ENCODE measurements around the gene CPZ.

CPZ gene

GRCh38 chr4:8599091-8599460, 6.5 kb downstream of the CPZ start:
- no peak for DNase-seq (ENCODE audit: low spot score)
- Histone ChIP-seq H3K14ac (ENCODE audit: low read length) (no peak overlapping the region), H3K4ac (ENCODE audit: low read length) (no peak overlapping the region), H2BK5ac (ENCODE audit: low read length) (no peak overlapping the region), H3K4me3 (ENCODE audit: low read length in 2 of 2) (no peak overlapping the region), H3K18ac (ENCODE audit: low read length) (peak overlapping the region; percentile 63), H3K9ac (ENCODE audit: low read depth, low read length, poor library complexity) (peak overlapping the region; percentile 53), H2AK5ac (ENCODE audit: low read depth, low read length) (no peak overlapping the region), H3K9me3 (replicated peaks in 1 of 2; ENCODE audit: control insufficient read depth in 2 of 2, insufficient read depth in 1 of 2, low read depth in 1 of 2, low read length in 2 of 2) (no peaks in the 10 kb centered on the region), H2BK120ac (ENCODE audit: low read depth, low read length) (no peak overlapping the region), H3K4me1 (ENCODE audit: control insufficient read depth in 2 of 2, insufficient read depth in 1 of 2, low read depth in 1 of 2, low read length in 2 of 2) (peaks cover 0 to 2% of the 10 kb centered on the region in 2 donors), H3K36me3 (replicated peaks in 1 of 2; ENCODE audit: control insufficient read depth in 2 of 2, insufficient read depth in 2 of 2, low read length in 2 of 2) (no peaks in the 10 kb centered on the region), H3K27ac (replicated peaks; ENCODE audit: low read length) (no peak overlapping the region), H4K8ac (ENCODE audit: low read depth, low read length) (no peak overlapping the region), H4K91ac (ENCODE audit: low read depth, low read length, poor library complexity) (no peak overlapping the region), H3K27me3 (ENCODE audit: control insufficient read depth in 3 of 3, insufficient read depth in 3 of 3, low read depth in 1 of 3, low read length in 3 of 3) (peaks cover 0 to 42% (median under 1%) of the 10 kb centered on the region in 3 experiments), H2AFZ (ENCODE audit: low read length) (no peak overlapping the region), H3K23ac (ENCODE audit: low read depth, low read length, poor library complexity) (no peak overlapping the region), H2BK12ac (ENCODE audit: low read length) (no peak overlapping the region), H3K4me2 (ENCODE audit: insufficient read depth, low read length, poor library complexity, severe bottlenecking) (no peak overlapping the region), H3K79me1 (ENCODE audit: low read depth, low read length) (peaks cover 4% of the 10 kb centered on the region), H2BK15ac (ENCODE audit: low read length) (no peak overlapping the region)
- WGBS, 2 donors (ENCODE audit: extremely low coverage in 2 of 2, insufficient read length in 2 of 2, insufficient replicate concordance in 1 of 2), result no CpG with 5 or more reads among the region's 8 CpGs

DNA sequence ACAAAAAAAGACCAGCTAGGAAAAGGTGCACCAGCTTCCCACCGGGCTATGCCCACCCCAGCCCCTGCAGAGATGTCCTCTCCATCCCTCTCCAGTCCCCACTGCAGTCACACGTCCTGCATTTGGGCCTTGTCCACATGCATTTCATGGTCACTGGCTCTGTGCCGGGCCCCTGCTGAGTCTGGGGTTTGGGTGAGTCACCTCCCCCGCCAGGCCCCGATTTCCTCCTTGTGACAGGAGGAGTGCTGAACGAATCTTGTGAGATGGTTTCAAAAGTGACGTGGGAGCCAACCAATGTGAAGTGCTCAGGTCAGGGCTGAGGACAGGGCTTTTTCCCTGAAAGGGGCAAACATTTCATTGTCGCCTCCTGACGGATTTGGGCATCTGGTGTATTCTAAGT, 7.1 kb downstream of the CPZ start:
- WGBS, 2 donors (ENCODE audit: extremely low coverage in 2 of 2, insufficient read length in 2 of 2, insufficient replicate concordance in 1 of 2), result no CpG with 5 or more reads among the region's 9 CpGs
- no peaks in the 10 kb centered on the region for H3K9me3 ChIP-seq (replicated peaks in 1 of 2; ENCODE audit: control insufficient read depth in 2 of 2, insufficient read depth in 1 of 2, low read depth in 1 of 2, low read length in 2 of 2)
- no peak for DNase-seq (ENCODE audit: low spot score)
- H2BK5ac ChIP-seq (ENCODE audit: low read length), result no peak overlapping the region
- H3K27ac ChIP-seq (replicated peaks; ENCODE audit: low read length), result no peak overlapping the region
- H3K14ac ChIP-seq (ENCODE audit: low read length), result no peak overlapping the region
- no peak overlapping the region for H4K91ac ChIP-seq (ENCODE audit: low read depth, low read length, poor library complexity)
- H3K27me3 ChIP-seq (ENCODE audit: control insufficient read depth in 3 of 3, insufficient read depth in 3 of 3, low read depth in 1 of 3, low read length in 3 of 3), result peaks cover 0 to 38% (median 0%) of the 10 kb centered on the region in 3 experiments
- H3K4ac ChIP-seq (ENCODE audit: low read length), result no peak overlapping the region
- no peak overlapping the region for H4K8ac ChIP-seq (ENCODE audit: low read depth, low read length)
- no peak overlapping the region for H2BK15ac ChIP-seq (ENCODE audit: low read length)
- H3K9ac ChIP-seq (ENCODE audit: low read depth, low read length, poor library complexity), result no peak overlapping the region
- H3K4me2 ChIP-seq (ENCODE audit: insufficient read depth, low read length, poor library complexity, severe bottlenecking), result no peak overlapping the region
- peaks cover 4% of the 10 kb centered on the region for H3K79me1 ChIP-seq (ENCODE audit: low read depth, low read length)
- no peak overlapping the region for H2BK120ac ChIP-seq (ENCODE audit: low read depth, low read length)
- H3K23ac ChIP-seq (ENCODE audit: low read depth, low read length, poor library complexity), result no peak overlapping the region
- no peak overlapping the region for H3K18ac ChIP-seq (ENCODE audit: low read length)
- H2BK12ac ChIP-seq (ENCODE audit: low read length), result no peak overlapping the region
- H2AFZ ChIP-seq (ENCODE audit: low read length), result no peak overlapping the region
- H3K4me1 ChIP-seq (ENCODE audit: control insufficient read depth in 2 of 2, insufficient read depth in 1 of 2, low read depth in 1 of 2, low read length in 2 of 2), result no peaks in the 10 kb centered on the region
- H3K4me3 ChIP-seq (ENCODE audit: low read length in 2 of 2), result no peak overlapping the region
- no peaks in the 10 kb centered on the region for H3K36me3 ChIP-seq (replicated peaks in 1 of 2; ENCODE audit: control insufficient read depth in 2 of 2, insufficient read depth in 2 of 2, low read length in 2 of 2)
- H2AK5ac ChIP-seq (ENCODE audit: low read depth, low read length), result no peak overlapping the region

- H4K91ac ChIP-seq (ENCODE audit: low read depth, low read length, poor library complexity), result no peak overlapping the region
- DNase-seq (ENCODE audit: low spot score), result no peak
- H2BK120ac ChIP-seq (ENCODE audit: low read depth, low read length), result no peak overlapping the region
- no peak overlapping the region for H2AFZ ChIP-seq (ENCODE audit: low read length)
- peak overlapping the region; percentile 77 for H2BK12ac ChIP-seq (ENCODE audit: low read length)
- H3K14ac ChIP-seq (ENCODE audit: low read length), result peak overlapping the region; percentile 85
- peaks cover 0 to 38% (median 0%) of the 10 kb centered on the region in 3 experiments for H3K27me3 ChIP-seq (ENCODE audit: control insufficient read depth in 3 of 3, insufficient read depth in 3 of 3, low read depth in 1 of 3, low read length in 3 of 3)
- no peak overlapping the region for H2BK5ac ChIP-seq (ENCODE audit: low read length)
- no peak overlapping the region for H4K8ac ChIP-seq (ENCODE audit: low read depth, low read length)
- H3K4ac ChIP-seq (ENCODE audit: low read length), result no peak overlapping the region
- WGBS, 2 donors (ENCODE audit: extremely low coverage in 2 of 2, insufficient read length in 2 of 2, insufficient replicate concordance in 1 of 2), result no CpG with 5 or more reads among the region's 13 CpGs
- peak overlapping the region; percentile 46 for H3K23ac ChIP-seq (ENCODE audit: low read depth, low read length, poor library complexity)
- no peak overlapping the region for H2BK15ac ChIP-seq (ENCODE audit: low read length)
- peaks cover 4% of the 10 kb centered on the region for H3K79me1 ChIP-seq (ENCODE audit: low read depth, low read length)
- H3K27ac ChIP-seq (replicated peaks; ENCODE audit: low read length), result no peak overlapping the region
- no peak overlapping the region for H3K4me3 ChIP-seq (ENCODE audit: low read length in 2 of 2)
- no peaks in the 10 kb centered on the region for H3K9me3 ChIP-seq (replicated peaks in 1 of 2; ENCODE audit: control insufficient read depth in 2 of 2, insufficient read depth in 1 of 2, low read depth in 1 of 2, low read length in 2 of 2)
- H3K9ac ChIP-seq (ENCODE audit: low read depth, low read length, poor library complexity), result no peak overlapping the region
- H3K4me2 ChIP-seq (ENCODE audit: insufficient read depth, low read length, poor library complexity, severe bottlenecking), result no peak overlapping the region
- no peak overlapping the region for H2AK5ac ChIP-seq (ENCODE audit: low read depth, low read length)
- H3K36me3 ChIP-seq (replicated peaks in 1 of 2; ENCODE audit: control insufficient read depth in 2 of 2, insufficient read depth in 2 of 2, low read length in 2 of 2), result no peaks in the 10 kb centered on the region
- peak overlapping the region; percentile 71 for H3K18ac ChIP-seq (ENCODE audit: low read length)
- H3K4me1 ChIP-seq (ENCODE audit: control insufficient read depth in 2 of 2, insufficient read depth in 1 of 2, low read depth in 1 of 2, low read length in 2 of 2), result no peaks in the 10 kb centered on the region
These were observed 7.7 kb downstream of the CPZ start for GRCh38 chr4:8600266-8600665.

GRCh38 chr4:8600686-8601085, 8.1 kb downstream of the CPZ start:
- Histone ChIP-seq H3K4me2 (ENCODE audit: insufficient read depth, low read length, poor library complexity, severe bottlenecking) (no peak overlapping the region), H3K4me3 (ENCODE audit: low read length in 2 of 2) (no peak overlapping the region), H2BK12ac (ENCODE audit: low read length) (peak overlapping the region; percentile 77), H2BK5ac (ENCODE audit: low read length) (no peak overlapping the region), H3K9me3 (replicated peaks in 1 of 2; ENCODE audit: control insufficient read depth in 2 of 2, insufficient read depth in 1 of 2, low read depth in 1 of 2, low read length in 2 of 2) (no peaks in the 10 kb centered on the region), H2AFZ (ENCODE audit: low read length) (no peak overlapping the region), H3K36me3 (replicated peaks in 1 of 2; ENCODE audit: control insufficient read depth in 2 of 2, insufficient read depth in 2 of 2, low read length in 2 of 2) (no peaks in the 10 kb centered on the region), H3K4ac (ENCODE audit: low read length) (no peak overlapping the region), H3K18ac (ENCODE audit: low read length) (peak overlapping the region; percentile 36), H3K27ac (replicated peaks; ENCODE audit: low read length) (no peak overlapping the region), H3K9ac (ENCODE audit: low read depth, low read length, poor library complexity) (peak overlapping the region; percentile 74), H2BK15ac (ENCODE audit: low read length) (peak overlapping the region; percentile 26), H4K8ac (ENCODE audit: low read depth, low read length) (peak overlapping the region; percentile 76), H3K14ac (ENCODE audit: low read length) (peak overlapping the region; percentile 85), H3K79me1 (ENCODE audit: low read depth, low read length) (peaks cover 4% of the 10 kb centered on the region), H4K91ac (ENCODE audit: low read depth, low read length, poor library complexity) (no peak overlapping the region), H3K27me3 (ENCODE audit: control insufficient read depth in 3 of 3, insufficient read depth in 3 of 3, low read depth in 1 of 3, low read length in 3 of 3) (peaks cover 0 to 38% (median 0%) of the 10 kb centered on the region in 3 experiments), H3K23ac (ENCODE audit: low read depth, low read length, poor library complexity) (peak overlapping the region; percentile 56), H2BK120ac (ENCODE audit: low read depth, low read length) (no peak overlapping the region), H2AK5ac (ENCODE audit: low read depth, low read length) (no peak overlapping the region), H3K4me1 (ENCODE audit: control insufficient read depth in 2 of 2, insufficient read depth in 1 of 2, low read depth in 1 of 2, low read length in 2 of 2) (no peaks in the 10 kb centered on the region)
- no peak for DNase-seq (ENCODE audit: low spot score)
- no CpG with 5 or more reads among the region's 12 CpGs for WGBS, 2 donors (ENCODE audit: extremely low coverage in 2 of 2, insufficient read length in 2 of 2, insufficient replicate concordance in 1 of 2)

All from neuronal stem cell (in vitro differentiated cells).